GM18498 (cell line): ENCODE measurements around the gene ACR.
"Not testable (repeated sequence)": the region's sequence is repeated elsewhere in the genome, so short reads cannot be mapped to it uniquely, and the experiment has no call there.

Experiments used
- ATAC-seq: cut with Tn5 transposase; IDR thresholded peaks from one replicate; pipeline ENCODE4 v1.9.1; 2021; ENCODE audit warnings: mild to moderate bottlenecking, moderate library complexity; ENCODE audit not compliant: unreplicated experiment

ACR gene

GRCh38 chr22:50764288-50764687, 26.3 kb downstream of the ACR start:
- not testable (repeated sequence) for ATAC-seq

GRCh38 chr22:50775132-50775531, 37.1 kb downstream of the ACR start:
- ATAC-seq: not testable (repeated sequence)

- ATAC-seq: not testable (repeated sequence)
Measured at GRCh38 chr22:50777631-50778030, 39.6 kb downstream of the ACR start.

GRCh38 chr22:50780244-50780643, 42.2 kb downstream of the ACR start:
- not testable (repeated sequence) for ATAC-seq

- ATAC-seq: not testable (repeated sequence)
Measured at GRCh38 chr22:50782253-50782652, 44.2 kb downstream of the ACR start.

- ATAC-seq: peak; percentile 94
Measured at GRCh38 chr22:50783033-50783879, 45.3 kb downstream of the ACR start, which contains the start of gene RABL2B. Gene RABL2B (minus strand): TSS chr22:50783636. CDS start chr22:50782294, 1,342 bp downstream.

- peak; percentile 28 for ATAC-seq
Measured at GRCh38 chr22:50783880-50784276, 45.9 kb downstream of the ACR start.

- ATAC-seq: not testable (repeated sequence)
Measured at GRCh38 chr22:50785289-50785688, 47.3 kb downstream of the ACR start.

- ATAC-seq: not testable (repeated sequence)
Measured at GRCh38 chr22:50786936-50787335, 48.9 kb downstream of the ACR start.
